GM18502 (cell line): ENCODE measurements around the gene MAP2K3.

Experiments used
- ATAC-seq: cut with Tn5 transposase; IDR thresholded peaks from one replicate; pipeline ENCODE4 v1.9.1; 2021; ENCODE audit warnings: mild to moderate bottlenecking; ENCODE audit not compliant: unreplicated experiment, poor library complexity

The MAP2K3 gene

GRCh38 chr17:21360048-21360447 lies 75.5 kb downstream of the MAP2K3 start:
- ATAC-seq: no peak

- no peak for ATAC-seq
Observed at GRCh38 chr17:21361020-21361809, 76.7 kb downstream of the MAP2K3 start.

GRCh38 chr17:21362331-21362931 lies 77.9 kb downstream of the MAP2K3 start:
- ATAC-seq: no peak

GRCh38 chr17:21363776-21364642 lies 79.5 kb downstream of the MAP2K3 start:
- ATAC-seq: no peak
